Hepatocyte (in vitro differentiated cells): Measurements from ENCODE around the gene KCNIP2. TPM values are rescaled to one million over a fixed set of nuclear protein-coding genes. Genes with fewer than 3 reads are reported as not detected.

Source experiments
- DNase-seq: peaks from one replicate; pipeline ENCODE4 v3.0.0-alpha.2; 2016; ENCODE audit warnings: low spot score
- H2AFZ ChIP-seq: fragments of 200-600 bp; sonication (generic); 2 replicates; pipeline ENCODE4 v1.6.0; 2016; ENCODE audit warnings: antibody characterized with exemption, mild to moderate bottlenecking
- H3K27ac ChIP-seq: fragments of 200-600 bp; sonication (generic); 2 replicates; pipeline ENCODE4 v1.5.1; 2016; ENCODE audit warnings: mild to moderate bottlenecking
- H3K27me3 ChIP-seq: fragments of 200-600 bp; sonication (generic); 2 replicates; pipeline ENCODE4 v1.6.1; 2016
- H3K36me3 ChIP-seq: fragments of 200-600 bp; sonication (generic); replicated peaks from 2 replicates; pipeline ENCODE4 v1.5.1; 2016; ENCODE audit warnings: low read depth; ENCODE audit not compliant: insufficient read depth
- H3K4me1 ChIP-seq: fragments of 200-600 bp; sonication (generic); 2 replicates; pipeline ENCODE4 v1.5.1; 2016; ENCODE audit warnings: mild to moderate bottlenecking, moderate library complexity; ENCODE audit not compliant: insufficient read depth
- H3K4me2 ChIP-seq: fragments of 200-600 bp; sonication (generic); 2 replicates; pipeline ENCODE4 v1.6.0; 2016
- H3K4me3 ChIP-seq: fragments of 200-600 bp; sonication (generic); 2 replicates; pipeline ENCODE4 v1.5.1; 2016; ENCODE audit warnings: mild to moderate bottlenecking
- H3K79me2 ChIP-seq: fragments of 200-600 bp; sonication (generic); 2 replicates; pipeline ENCODE4 v1.6.0; 2017; ENCODE audit warnings: mild to moderate bottlenecking
- H3K9me2 ChIP-seq: fragments of 200-600 bp; sonication (generic); replicated peaks from 2 replicates; pipeline ENCODE4 v1.6.0; 2017; ENCODE audit warnings: mild to moderate bottlenecking; ENCODE audit not compliant: insufficient read depth
- H3K9me3 ChIP-seq: fragments of 200-600 bp; sonication (generic); 2 replicates; pipeline ENCODE4 v1.5.1; 2016; ENCODE audit warnings: low read depth, mild to moderate bottlenecking
- H4K20me1 ChIP-seq: fragments of 200-600 bp; sonication (generic); 2 replicates; pipeline ENCODE4 v1.6.0; 2016; ENCODE audit warnings: mild to moderate bottlenecking; ENCODE audit not compliant: insufficient read depth, poor library complexity, severe bottlenecking
- CTCF ChIP-seq: fragments of 200-600 bp; sonication (generic); IDR thresholded peaks from 2 replicates; pipeline ENCODE4 v1.5.1; 2016; ENCODE audit warnings: antibody characterized with exemption, mild to moderate bottlenecking; ENCODE audit not compliant: poor library complexity
- EZH2 ChIP-seq: fragments of 200-600 bp; sonication (generic); IDR thresholded peaks from 2 replicates; pipeline ENCODE4 v1.6.1; 2016; ENCODE audit warnings: antibody characterized with exemption, mild to moderate bottlenecking, borderline replicate concordance
- EZH2phosphoT487 ChIP-seq: fragments of 200-600 bp; sonication (generic); IDR thresholded peaks from one replicate; pipeline ENCODE4 v1.6.1; 2018; ENCODE audit warnings: antibody characterized with exemption, mild to moderate bottlenecking, low read depth, moderate library complexity; ENCODE audit not compliant: unreplicated experiment, severe bottlenecking
- WGBS: methylation state at CpG from one replicate; pipeline ENCODE4 v1.1.6; 2016; ENCODE audit warnings: low lambda C conversion rate; ENCODE audit errors: missing lambda C conversion rate; 5-methylcytosine and 5-hydroxymethylcytosine counted together
- polyA plus RNA-seq: library from polyadenylated mRNA; unstranded; fragments of >200 nt; fragmentation: Nextera tagmentation; extraction: Ambion mirVana; gene quantifications from 2 replicates; pipeline ENCODE4 v1.2.1, GENCODE V29; 2016
- total RNA-seq: library from RNA; depleted of rRNA; stranded (reverse); fragments of >200 nt; gene quantifications from 2 replicates; pipeline ENCODE4 v1.2.3, GENCODE V29; 2014

KCNIP2 gene
- total and polyA plus RNA-seq, 2 experiments from 2014 or later: 0.87 to 1.0 TPM

- DNase-seq: peak; percentile 66
- H3K9me2 ChIP-seq: no peaks in the 10 kb centered on the region
- no peaks in the 10 kb centered on the region for H3K36me3 ChIP-seq
- peak overlapping the region; percentile 10 for H3K4me3 ChIP-seq
- H3K9me3 ChIP-seq: no peaks in the 10 kb centered on the region
- H3K27me3 ChIP-seq: no peaks in the 10 kb centered on the region
- WGBS: 18% methylated on average over 14 of the region's 14 CpGs
- TF ChIP-seq CTCF (no peak), EZH2 (no peak)
- peaks cover 45% of the 10 kb centered on the region for H3K79me2 ChIP-seq
- peaks cover 39% of the 10 kb centered on the region for H4K20me1 ChIP-seq
- H3K4me2 ChIP-seq: peak overlapping the region; percentile 74
- peaks cover 19% of the 10 kb centered on the region for H3K4me1 ChIP-seq
- peak overlapping the region; percentile 86 for H3K27ac ChIP-seq
- H2AFZ ChIP-seq: peak overlapping the region; percentile 61
Observed at GRCh38 chr10:101818872-101819633, 24.5 kb downstream of the KCNIP2 start.

GRCh38 chr10:101818119-101818871 is 25.3 kb downstream of the KCNIP2 start, which contains the start of gene OGA:
Gene OGA (minus strand): TSS chr10:101818444. CDS start chr10:101818022, 422 bp downstream.
- Histone ChIP-seq H3K36me3 (no peaks in the 10 kb centered on the region), H3K9me3 (no peaks in the 10 kb centered on the region), H3K4me1 (peaks cover 20% of the 10 kb centered on the region), H3K27ac (peak within 1 kb of the TSS; percentile 94), H3K79me2 (peaks cover 53% of the 10 kb centered on the region), H3K4me3 (peak within 1 kb of the TSS; percentile 82), H3K4me2 (peak within 1 kb of the TSS; percentile 91), H3K27me3 (no peaks in the 10 kb centered on the region), H2AFZ (peak within 1 kb of the TSS; percentile 61), H4K20me1 (peaks cover 46% of the 10 kb centered on the region), H3K9me2 (no peaks in the 10 kb centered on the region)
- under 1% methylated on average over 43 of the region's 47 CpGs for WGBS
- peak; percentile 100 for DNase-seq
- no peak for TF ChIP-seq EZH2phosphoT487
- TF ChIP-seq EZH2: no peak
- no peak for TF ChIP-seq CTCF

GRCh38 chr10:101817337-101818118 is 26.1 kb downstream of the KCNIP2 start:
- Histone ChIP-seq H3K9me3 (no peaks in the 10 kb centered on the region), H3K36me3 (no peaks in the 10 kb centered on the region), H3K4me1 (peaks cover 20% of the 10 kb centered on the region), H2AFZ (no peak overlapping the region), H3K79me2 (peaks cover 60% of the 10 kb centered on the region), H3K27me3 (no peaks in the 10 kb centered on the region), H3K9me2 (no peaks in the 10 kb centered on the region), H3K27ac (peak overlapping the region; percentile 94), H4K20me1 (peaks cover 54% of the 10 kb centered on the region), H3K4me2 (peak overlapping the region; percentile 91), H3K4me3 (peak overlapping the region; percentile 82)
- TF ChIP-seq CTCF (no peak), EZH2phosphoT487 (no peak), EZH2 (no peak)
- 1% methylated on average over 33 of the region's 44 CpGs for WGBS
- DNase-seq: peak; percentile 90
